A673 (cell line): ENCODE results near the gene TIRAP. TPM values are rescaled to one million over a fixed set of nuclear protein-coding genes. Genes with fewer than 3 reads are reported as not detected.
A peak's percentile ranks its signal among the peaks of the same experiment; 100 is the strongest.

Source experiments
- BruUV-seq: library from RNA; stranded (reverse); fragments of 400-500 nt; replicated peaks from 2 replicates; lab custom pipeline; 2021; lab: Mats Ljungman, UMichigan
- CTCF ChIA-PET: fragments of 300-600 bp; sonication (Branson Sonifier 250); formaldehyde crosslinking; loops from one replicate; lab custom pipeline; 2022; ENCODE audit warnings: antibody characterized with exemption; lab: Charles Lee
- POLR2A ChIA-PET: fragments of 300-600 bp; sonication (Branson Sonifier 250); formaldehyde crosslinking; loops from one replicate; lab custom pipeline; 2022; ENCODE audit warnings: antibody characterized with exemption; ENCODE audit not compliant: low non-redundant PET; lab: Charles Lee
- DNase-seq: peaks from one replicate; pipeline ENCODE4 v3.0.0-alpha.2; 2015; ENCODE audit warnings: low spot score
- H3K27ac ChIP-seq: fragments of 200-600 bp; sonication (generic); 2 replicates; pipeline ENCODE4 v1.5.1; 2016; ENCODE audit warnings: mixed run types, low read depth, mild to moderate bottlenecking, mixed read lengths, antibody characterized with exemption, low read length; ENCODE audit not compliant: poor library complexity, severe bottlenecking
- H3K27me3 ChIP-seq: fragments of 200-600 bp; sonication (generic); replicated peaks from 2 replicates; pipeline ENCODE4 v1.6.1; 2017; ENCODE audit warnings: mixed run types, low read depth, mild to moderate bottlenecking, mixed read lengths, antibody characterized with exemption, low read length; ENCODE audit not compliant: insufficient read depth, poor library complexity
- H3K36me3 ChIP-seq: fragments of 200-600 bp; sonication (generic); 2 replicates; pipeline ENCODE4 v1.6.1; 2016; ENCODE audit warnings: mixed run types, mild to moderate bottlenecking, mixed read lengths, antibody characterized with exemption, low read length; ENCODE audit not compliant: insufficient read depth, poor library complexity, severe bottlenecking
- H3K4me1 ChIP-seq: fragments of 200-600 bp; sonication (generic); 2 replicates; pipeline ENCODE4 v1.6.1; 2017; ENCODE audit warnings: mixed run types, mild to moderate bottlenecking, mixed read lengths, antibody characterized with exemption, low read length; ENCODE audit not compliant: insufficient read depth, poor library complexity, severe bottlenecking
- H3K4me3 ChIP-seq: fragments of 200-600 bp; sonication (generic); 2 replicates; pipeline ENCODE4 v1.5.1; 2016; ENCODE audit warnings: low read depth, mixed run types, mild to moderate bottlenecking, mixed read lengths, low read length; ENCODE audit not compliant: poor library complexity, severe bottlenecking
- H3K9me3 ChIP-seq: fragments of 200-600 bp; sonication (generic); 2 replicates; pipeline ENCODE4 v1.6.1; 2016; ENCODE audit warnings: mixed run types, low read depth, mild to moderate bottlenecking, mixed read lengths, antibody characterized with exemption, low read length; ENCODE audit not compliant: poor library complexity, severe bottlenecking
- EZH2 ChIP-seq: fragments of 200-600 bp; sonication (generic); IDR thresholded peaks from 2 replicates; pipeline ENCODE4 v1.6.1; 2017; ENCODE audit warnings: borderline replicate concordance, low read depth, mild to moderate bottlenecking, mixed read lengths, antibody characterized with exemption, low read length; ENCODE audit not compliant: poor library complexity, severe bottlenecking
- intact Hi-C: fragments of 100-400 bp; cut with micrococcal nuclease; formaldehyde crosslinking; loops from one replicate; pipeline ENCODE4 v1.10.0; 2022; ENCODE audit not compliant: unreplicated experiment
- total RNA-seq: library from RNA; stranded (reverse); gene quantifications from 2 replicates; pipeline ENCODE4 v1.2.3, GENCODE V29; 2021
- TF ChIP-seq, protein P1 (sequence below): fragments of 300-800, 200-600 bp; sonication (generic); conservative IDR thresholded peaks from 2 replicates; pipeline ENCODE4 v1.5.1; 2017; ENCODE audit warnings: low read depth, mild to moderate bottlenecking, antibody characterized with exemption, low read length, moderate library complexity, mixed read lengths

Gene TIRAP
- total RNA-seq, 1 experiment from 2014 or later, result 11.3 TPM

DNA sequence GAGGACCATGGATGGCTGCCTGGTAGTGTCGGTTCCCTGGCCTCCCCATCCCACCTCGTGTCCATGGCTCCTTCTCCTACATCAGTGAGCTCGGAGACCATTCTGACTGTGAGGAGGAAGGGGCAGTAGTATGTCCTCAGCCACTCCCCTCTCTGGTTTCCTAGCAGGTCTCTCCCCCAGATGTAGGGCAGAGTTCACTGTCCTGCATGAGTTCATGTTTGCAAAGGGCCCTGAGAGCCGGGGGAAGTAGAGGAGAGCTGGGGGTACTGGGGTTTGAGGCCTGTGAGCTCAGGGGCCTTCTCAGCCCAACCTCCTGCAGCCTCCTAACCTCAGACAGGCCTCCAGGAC, 54.2 kb downstream of the TIRAP start:
- TF ChIP-seq EZH2, result no peak
- TF ChIP-seq, protein P1, sequence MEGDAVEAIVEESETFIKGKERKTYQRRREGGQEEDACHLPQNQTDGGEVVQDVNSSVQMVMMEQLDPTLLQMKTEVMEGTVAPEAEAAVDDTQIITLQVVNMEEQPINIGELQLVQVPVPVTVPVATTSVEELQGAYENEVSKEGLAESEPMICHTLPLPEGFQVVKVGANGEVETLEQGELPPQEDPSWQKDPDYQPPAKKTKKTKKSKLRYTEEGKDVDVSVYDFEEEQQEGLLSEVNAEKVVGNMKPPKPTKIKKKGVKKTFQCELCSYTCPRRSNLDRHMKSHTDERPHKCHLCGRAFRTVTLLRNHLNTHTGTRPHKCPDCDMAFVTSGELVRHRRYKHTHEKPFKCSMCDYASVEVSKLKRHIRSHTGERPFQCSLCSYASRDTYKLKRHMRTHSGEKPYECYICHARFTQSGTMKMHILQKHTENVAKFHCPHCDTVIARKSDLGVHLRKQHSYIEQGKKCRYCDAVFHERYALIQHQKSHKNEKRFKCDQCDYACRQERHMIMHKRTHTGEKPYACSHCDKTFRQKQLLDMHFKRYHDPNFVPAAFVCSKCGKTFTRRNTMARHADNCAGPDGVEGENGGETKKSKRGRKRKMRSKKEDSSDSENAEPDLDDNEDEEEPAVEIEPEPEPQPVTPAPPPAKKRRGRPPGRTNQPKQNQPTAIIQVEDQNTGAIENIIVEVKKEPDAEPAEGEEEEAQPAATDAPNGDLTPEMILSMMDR, result no peak
- intact Hi-C loops, result no loop called here
- BruUV-seq, result no TSS peak
- H3K27ac ChIP-seq, result no peak overlapping the region
- H3K4me3 ChIP-seq, result no peak overlapping the region
- no peak for DNase-seq
- H3K4me1 ChIP-seq, result peaks cover 17% of the 10 kb centered on the region
- ChIA-PET CTCF (no interaction called here), POLR2A (no interaction called here)
- H3K9me3 ChIP-seq, result no peaks in the 10 kb centered on the region
- H3K27me3 ChIP-seq, result no peaks in the 10 kb centered on the region
- H3K36me3 ChIP-seq, result no peaks in the 10 kb centered on the region

DNA sequence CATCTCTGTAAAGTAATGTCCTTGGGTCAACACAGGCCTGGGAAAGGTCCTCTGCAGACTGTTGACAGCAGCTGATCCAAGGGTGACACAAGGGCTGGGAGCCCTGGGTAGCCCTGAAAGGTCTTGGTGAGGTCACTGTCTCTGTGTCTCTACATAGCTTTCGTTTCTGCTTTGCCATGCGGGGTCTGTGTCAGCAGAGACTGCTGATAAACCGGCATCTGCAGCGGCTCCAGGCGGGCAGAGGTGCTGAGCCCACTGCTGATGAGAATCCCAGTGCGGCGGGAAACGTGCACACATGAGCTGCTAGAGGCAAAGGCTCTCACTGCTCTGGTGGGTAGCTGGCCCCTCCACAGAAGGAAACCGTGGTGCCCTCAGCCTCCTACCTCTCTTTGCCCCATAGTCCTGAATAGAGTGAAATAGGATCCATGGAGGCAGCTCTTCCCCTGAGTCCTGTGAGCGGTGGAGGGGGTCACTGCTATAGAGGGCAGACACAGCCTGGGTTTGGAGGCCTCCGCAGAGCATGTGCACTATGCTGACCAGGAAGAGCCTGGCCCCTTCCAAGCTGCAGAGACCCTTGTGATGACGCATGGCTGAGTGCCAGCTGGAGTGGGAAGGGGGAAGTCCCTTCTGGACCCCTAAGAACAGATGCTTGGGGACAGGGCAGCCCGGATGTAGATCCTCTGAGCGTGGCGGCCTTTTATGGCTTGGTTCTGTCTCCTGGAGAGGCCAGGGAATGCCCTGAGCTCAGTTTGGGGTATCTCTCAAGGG, 54.8 kb downstream of the TIRAP start:
- no peak for DNase-seq
- Histone ChIP-seq H3K4me3 (no peak overlapping the region), H3K4me1 (peaks cover 21% of the 10 kb centered on the region), H3K9me3 (no peaks in the 10 kb centered on the region), H3K36me3 (no peaks in the 10 kb centered on the region), H3K27ac (no peak overlapping the region), H3K27me3 (no peaks in the 10 kb centered on the region)
- POLR2A ChIA-PET, result no interaction called here
- intact Hi-C loops, result no loop called here
- TF ChIP-seq EZH2, result no peak
- TF ChIP-seq, protein P1, result no peak
- no TSS peak for BruUV-seq
- CTCF ChIA-PET, result no interaction called here

DNA sequence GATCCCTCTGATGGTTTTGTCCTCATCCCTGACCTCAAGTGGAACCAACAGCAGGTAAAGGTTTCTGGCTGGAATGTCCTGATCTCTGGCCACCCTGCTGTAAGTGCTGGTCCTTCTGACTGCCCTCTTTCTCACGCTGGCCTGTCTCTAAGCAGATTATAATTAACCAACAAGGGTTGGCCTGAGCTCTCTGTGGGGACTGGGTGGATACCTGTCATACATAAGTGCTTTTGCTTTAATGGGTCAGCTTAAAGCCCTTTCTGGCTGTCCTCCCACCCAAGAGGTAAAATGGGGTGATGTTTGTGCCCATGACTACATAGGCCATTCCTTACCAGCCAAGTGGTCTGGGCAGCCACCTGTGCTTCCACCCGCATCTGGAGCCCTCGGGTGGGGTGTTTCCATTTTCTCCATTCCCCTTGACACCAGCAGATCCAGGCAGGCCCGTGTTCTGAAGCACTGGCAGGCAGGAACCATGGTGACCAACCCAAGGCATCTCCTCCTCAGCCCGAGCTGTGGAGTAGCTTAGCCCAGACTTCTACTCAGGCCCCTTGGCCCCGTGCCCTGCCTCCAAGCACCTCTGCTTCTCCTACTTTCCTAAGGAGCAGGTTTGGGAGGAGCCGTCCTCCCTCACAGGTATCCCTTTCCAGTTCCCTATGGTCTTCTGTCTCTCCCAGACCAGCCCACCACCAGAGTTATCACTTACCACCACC, 55.6 kb downstream of the TIRAP start:
- DNase-seq, result no peak
- H3K36me3 ChIP-seq, result no peaks in the 10 kb centered on the region
- POLR2A ChIA-PET, result no interaction called here
- peaks cover 21% of the 10 kb centered on the region for H3K4me1 ChIP-seq
- no peak for TF ChIP-seq EZH2
- TF ChIP-seq, protein P1, result no peak
- peak overlapping the region; percentile 46 for H3K27ac ChIP-seq
- BruUV-seq, result no TSS peak
- H3K27me3 ChIP-seq, result no peaks in the 10 kb centered on the region
- CTCF ChIA-PET, result no interaction called here
- no peaks in the 10 kb centered on the region for H3K9me3 ChIP-seq
- intact Hi-C loops, result no loop called here
- H3K4me3 ChIP-seq, result no peak overlapping the region
